ENCODE measurements around the gene WNK2.

DNA sequence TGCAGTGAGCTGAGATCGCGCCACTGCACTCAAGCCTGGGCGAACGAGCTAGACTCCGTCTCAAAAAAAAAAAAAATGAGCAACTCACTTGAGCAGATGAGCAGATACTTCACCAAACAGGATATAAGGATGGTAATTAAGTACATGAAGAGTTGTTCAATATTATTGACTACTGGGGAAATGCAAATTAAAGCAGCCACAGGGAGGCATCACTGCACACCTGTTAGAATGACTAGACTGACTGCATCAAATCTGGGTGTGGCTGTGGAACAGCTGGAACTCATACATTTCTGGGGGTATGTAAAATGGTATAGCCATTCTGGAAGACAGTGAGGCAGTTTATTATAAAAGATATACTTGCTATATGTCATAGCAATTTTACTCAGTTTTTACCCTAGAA is 93.0 kb downstream of the WNK2 start:
- TF ChIP-seq, protein P1, sequence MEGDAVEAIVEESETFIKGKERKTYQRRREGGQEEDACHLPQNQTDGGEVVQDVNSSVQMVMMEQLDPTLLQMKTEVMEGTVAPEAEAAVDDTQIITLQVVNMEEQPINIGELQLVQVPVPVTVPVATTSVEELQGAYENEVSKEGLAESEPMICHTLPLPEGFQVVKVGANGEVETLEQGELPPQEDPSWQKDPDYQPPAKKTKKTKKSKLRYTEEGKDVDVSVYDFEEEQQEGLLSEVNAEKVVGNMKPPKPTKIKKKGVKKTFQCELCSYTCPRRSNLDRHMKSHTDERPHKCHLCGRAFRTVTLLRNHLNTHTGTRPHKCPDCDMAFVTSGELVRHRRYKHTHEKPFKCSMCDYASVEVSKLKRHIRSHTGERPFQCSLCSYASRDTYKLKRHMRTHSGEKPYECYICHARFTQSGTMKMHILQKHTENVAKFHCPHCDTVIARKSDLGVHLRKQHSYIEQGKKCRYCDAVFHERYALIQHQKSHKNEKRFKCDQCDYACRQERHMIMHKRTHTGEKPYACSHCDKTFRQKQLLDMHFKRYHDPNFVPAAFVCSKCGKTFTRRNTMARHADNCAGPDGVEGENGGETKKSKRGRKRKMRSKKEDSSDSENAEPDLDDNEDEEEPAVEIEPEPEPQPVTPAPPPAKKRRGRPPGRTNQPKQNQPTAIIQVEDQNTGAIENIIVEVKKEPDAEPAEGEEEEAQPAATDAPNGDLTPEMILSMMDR (IDR thresholded peaks at IDR 0.05): no peak
- no peak for TF ChIP-seq POLR2A (IDR thresholded peaks at IDR 0.05)
